HepG2 (cell line): ENCODE measurements around the gene RABGAP1L.

Source experiments
- BRF2 ChIP-seq: sonication (generic); formaldehyde crosslinking; IDR thresholded peaks from 2 replicates; pipeline ENCODE4 v1.8.1; 2022; ENCODE audit warnings: mild to moderate bottlenecking, missing genetic modification reagents
- JUNB ChIP-seq: sonication (generic); formaldehyde crosslinking; IDR thresholded peaks from 2 replicates; pipeline ENCODE4 v1.8.0; 2022; ENCODE audit warnings: missing genetic modification reagents, mild to moderate bottlenecking, borderline replicate concordance
- LBX2 ChIP-seq: sonication (generic); formaldehyde crosslinking; IDR thresholded peaks from 2 replicates; pipeline ENCODE4 v1.5.0; 2020; ENCODE audit warnings: missing genetic modification reagents, mild to moderate bottlenecking, borderline replicate concordance
- YY1 ChIP-seq: IDR thresholded peaks from 2 replicates; pipeline ENCODE4 v1.6.1; 2011; ENCODE audit warnings: low read length, low read depth, moderate library complexity, mild to moderate bottlenecking; ENCODE audit not compliant: insufficient read depth, insufficient replicate concordance
- ZBTB38 ChIP-seq: sonication (generic); formaldehyde crosslinking; IDR thresholded peaks from 2 replicates; pipeline ENCODE4 v1.5.1; 2020; ENCODE audit warnings: mild to moderate bottlenecking, missing genetic modification reagents
- ZBTB46 ChIP-seq: sonication (generic); formaldehyde crosslinking; IDR thresholded peaks from 2 replicates; pipeline ENCODE4 v1.4.0; 2020; ENCODE audit warnings: mild to moderate bottlenecking, missing genetic modification reagents, borderline replicate concordance
- ZNF232 ChIP-seq: sonication (generic); formaldehyde crosslinking; IDR thresholded peaks from 2 replicates; pipeline ENCODE4 v1.4.0; 2020; ENCODE audit warnings: missing genetic modification reagents, borderline replicate concordance
- ZNF615 ChIP-seq: sonication (generic); formaldehyde crosslinking; IDR thresholded peaks from 2 replicates; pipeline ENCODE4 v1.5.0; 2020; ENCODE audit warnings: mild to moderate bottlenecking, missing genetic modification reagents, borderline replicate concordance
- ZNF747 ChIP-seq: sonication (generic); formaldehyde crosslinking; IDR thresholded peaks from 2 replicates; pipeline ENCODE4 v1.8.1; 2023; ENCODE audit warnings: missing genetic modification reagents, mild to moderate bottlenecking, borderline replicate concordance
- TF ChIP-seq, protein P1 (sequence below): sonication (generic); formaldehyde crosslinking; IDR thresholded peaks from 2 replicates; pipeline ENCODE4 v1.4.0; 2020; ENCODE audit warnings: mild to moderate bottlenecking, missing genetic modification reagents
- TF ChIP-seq, protein P2 (sequence below): IDR thresholded peaks from 2 replicates; pipeline ENCODE4 v1.6.1; 2012; ENCODE audit warnings: low read length, improper control_type of control experiment

GRCh38 chr1:174407665-174408064, 248.3 kb downstream of the RABGAP1L start:
- TF ChIP-seq, protein P1, sequence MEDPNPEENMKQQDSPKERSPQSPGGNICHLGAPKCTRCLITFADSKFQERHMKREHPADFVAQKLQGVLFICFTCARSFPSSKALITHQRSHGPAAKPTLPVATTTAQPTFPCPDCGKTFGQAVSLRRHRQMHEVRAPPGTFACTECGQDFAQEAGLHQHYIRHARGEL (CRISPR knock-in tag), result no peak
- TF ChIP-seq ZNF747 (CRISPR knock-in tag), result no peak
- TF ChIP-seq ZNF615, result no peak
- no peak for TF ChIP-seq YY1
- TF ChIP-seq LBX2 (CRISPR knock-in tag), result no peak
- TF ChIP-seq ZBTB38 (CRISPR knock-in tag), result no peak
- TF ChIP-seq, protein P2, sequence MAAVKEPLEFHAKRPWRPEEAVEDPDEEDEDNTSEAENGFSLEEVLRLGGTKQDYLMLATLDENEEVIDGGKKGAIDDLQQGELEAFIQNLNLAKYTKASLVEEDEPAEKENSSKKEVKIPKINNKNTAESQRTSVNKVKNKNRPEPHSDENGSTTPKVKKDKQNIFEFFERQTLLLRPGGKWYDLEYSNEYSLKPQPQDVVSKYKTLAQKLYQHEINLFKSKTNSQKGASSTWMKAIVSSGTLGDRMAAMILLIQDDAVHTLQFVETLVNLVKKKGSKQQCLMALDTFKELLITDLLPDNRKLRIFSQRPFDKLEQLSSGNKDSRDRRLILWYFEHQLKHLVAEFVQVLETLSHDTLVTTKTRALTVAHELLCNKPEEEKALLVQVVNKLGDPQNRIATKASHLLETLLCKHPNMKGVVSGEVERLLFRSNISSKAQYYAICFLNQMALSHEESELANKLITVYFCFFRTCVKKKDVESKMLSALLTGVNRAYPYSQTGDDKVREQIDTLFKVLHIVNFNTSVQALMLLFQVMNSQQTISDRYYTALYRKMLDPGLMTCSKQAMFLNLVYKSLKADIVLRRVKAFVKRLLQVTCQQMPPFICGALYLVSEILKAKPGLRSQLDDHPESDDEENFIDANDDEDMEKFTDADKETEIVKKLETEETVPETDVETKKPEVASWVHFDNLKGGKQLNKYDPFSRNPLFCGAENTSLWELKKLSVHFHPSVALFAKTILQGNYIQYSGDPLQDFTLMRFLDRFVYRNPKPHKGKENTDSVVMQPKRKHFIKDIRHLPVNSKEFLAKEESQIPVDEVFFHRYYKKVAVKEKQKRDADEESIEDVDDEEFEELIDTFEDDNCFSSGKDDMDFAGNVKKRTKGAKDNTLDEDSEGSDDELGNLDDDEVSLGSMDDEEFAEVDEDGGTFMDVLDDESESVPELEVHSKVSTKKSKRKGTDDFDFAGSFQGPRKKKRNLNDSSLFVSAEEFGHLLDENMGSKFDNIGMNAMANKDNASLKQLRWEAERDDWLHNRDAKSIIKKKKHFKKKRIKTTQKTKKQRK, result no peak
- TF ChIP-seq BRF2, result no peak
- TF ChIP-seq ZBTB46 (CRISPR knock-in tag), result no peak
- TF ChIP-seq JUNB, result no peak
- no peak for TF ChIP-seq ZNF232
